Tibial nerve (tissue), 4 donors: ENCODE data around the gene LSM14B. TPM values are rescaled to one million over a fixed set of nuclear protein-coding genes. Genes with fewer than 3 reads are reported as not detected.
"Not testable (repeated sequence)": the region's sequence is repeated elsewhere in the genome, so short reads cannot be mapped to it uniquely, and the experiment has no call there.

ENCODE experiments used
- DNase-seq, 2 donors: peaks; one replicate each; pipeline ENCODE4 v3.0.0-alpha.2; 2019; ENCODE audit warnings: low spot score in 2 of 2
- H3K27ac ChIP-seq, 4 donors: fragments of 200-600 bp; sonication (generic) in 3 of 4; one replicate each; pipeline ENCODE4 v1.5.1; 2017 to 2019; ENCODE audit warnings: mild to moderate bottlenecking in 1 of 4
- H3K27me3 ChIP-seq, 2 donors: fragments of 200-600 bp; sonication (generic) in 1 of 2; one replicate each; pipeline versions ENCODE4 v1.5.1 to v1.6.0; 2017 to 2019
- H3K36me3 ChIP-seq, 3 donors: fragments of 200-600 bp; sonication (generic); one replicate each; pipeline ENCODE4 v1.5.1; 2018 to 2019
- H3K4me1 ChIP-seq, 4 donors: fragments of 200-600 bp; sonication (generic) in 3 of 4; one replicate each; pipeline ENCODE4 v1.5.1; 2017 to 2019
- H3K4me3 ChIP-seq, 4 donors: fragments of 200-600 bp; sonication (generic) in 3 of 4; one replicate each; pipeline ENCODE4 v1.5.1; 2017 to 2019; ENCODE audit warnings: mild to moderate bottlenecking in 1 of 4, moderate library complexity in 1 of 4
- H3K9me3 ChIP-seq, 4 donors: fragments of 200-600 bp; sonication (generic) in 3 of 4; one replicate each; pipeline ENCODE4 v1.5.1; 2017 to 2019
- CTCF ChIP-seq, 5 experiments: fragments of 200-600 bp in 3 of 5; fragments of 450-650 bp in 2 of 5; sonication (generic) in 3 of 5; IDR thresholded peaks; one replicate each; pipeline ENCODE4 v1.5.1; 2016 to 2019; ENCODE audit warnings: antibody characterized with exemption in 5 of 5, mild to moderate bottlenecking in 3 of 5, moderate library complexity in 2 of 5
- EP300 ChIP-seq, 2 donors: sonication (generic); formaldehyde crosslinking; IDR thresholded peaks; one replicate each; pipeline ENCODE4 v1.6.1; 2017; ENCODE audit warnings: antibody characterized with exemption in 2 of 2, mild to moderate bottlenecking in 1 of 2
- POLR2A ChIP-seq, 2 donors: fragments of 450-650 bp; IDR thresholded peaks; one replicate each; pipeline ENCODE4 v1.6.1; 2017; ENCODE audit warnings: antibody characterized with exemption in 2 of 2, mild to moderate bottlenecking in 2 of 2, moderate library complexity in 2 of 2
- WGBS, 2 donors: methylation state at CpG; one replicate each; pipeline ENCODE4 v1.1.5; 2018; 5-methylcytosine and 5-hydroxymethylcytosine counted together
- total RNA-seq, 4 donors: library from RNA; depleted of rRNA; stranded (reverse); fragments of >200 nt; gene quantifications; one replicate each; pipeline ENCODE4 v1.1.0, GENCODE V29; 2016

Gene LSM14B
- total RNA-seq: 10 to 100 TPM; 23.8 to 32.6 (median 28.5) TPM

- Histone ChIP-seq H3K27me3 (peaks cover 0 to 24% of the 10 kb centered on the region in 2 donors), H3K9me3 (no peaks in the 10 kb centered on the region), H3K27ac (peak within 1 kb of the TSS; percentile 82 to 99 (median 95)), H3K36me3 (peaks cover 0 to 24% (median 7%) of the 10 kb centered on the region in 3 donors), H3K4me1 (peaks cover 0 to 16% (median 14%) of the 10 kb centered on the region in 4 donors), H3K4me3 (peak within 1 kb of the TSS; percentile 65 to 97 (median 80))
- peak; percentile 84 to 93 for DNase-seq
- peak; percentile 61 to 63 for TF ChIP-seq POLR2A (IDR thresholded peaks at IDR 0.05)
- peak in 2 of 5 experiments; percentile 16 to 24 for TF ChIP-seq CTCF (IDR thresholded peaks at IDR 0.05)
- peak in 1 of 2 donors; percentile 48 for TF ChIP-seq EP300 (IDR thresholded peaks at IDR 0.05)
- 0 to 1% methylated on average over 19 to 38 of the region's 124 CpGs for WGBS, 2 donors
These were observed at the start of gene LSM14B for GRCh38 chr20:62121776-62122653. TSS of gene LSM14B (plus strand) at chr20:62122475. CDS start at chr20:62122667, 192 bp downstream.

GRCh38 chr20:62073323-62073722, 49.0 kb upstream of the LSM14B start:
- Histone ChIP-seq H3K36me3 (no peaks in the 10 kb centered on the region), H3K4me3 (no peak overlapping the region), H3K27me3 (peaks cover 0 to 4% of the 10 kb centered on the region in 2 donors), H3K4me1 (peaks cover 0 to under 1% (median 0%) of the 10 kb centered on the region in 4 donors), H3K27ac (no peak overlapping the region), H3K9me3 (peaks cover 0 to 50% (median 6%) of the 10 kb centered on the region in 4 donors)
- TF ChIP-seq CTCF (IDR thresholded peaks at IDR 0.05): no peak
- TF ChIP-seq EP300 (IDR thresholded peaks at IDR 0.05): no peak
- TF ChIP-seq POLR2A (IDR thresholded peaks at IDR 0.05): no peak
- WGBS, 2 donors: 86 to 97% methylated on average over 5 of the region's 5 CpGs
- DNase-seq: no peak

- TF ChIP-seq EP300 (IDR thresholded peaks at IDR 0.05): no peak
- 87 to 100% methylated on average over 1 of the region's 1 CpG for WGBS, 2 donors
These were observed 43.1 kb upstream of the LSM14B start for GRCh38 chr20:62079166-62079565.

GRCh38 chr20:62080249-62080990, 41.9 kb upstream of the LSM14B start:
- TF ChIP-seq EP300 (IDR thresholded peaks at IDR 0.05) (no peak), CTCF (IDR thresholded peaks at IDR 0.05) (no peak), POLR2A (IDR thresholded peaks at IDR 0.05) (no peak)
- Histone ChIP-seq H3K9me3 (peaks cover 0 to 40% (median 5%) of the 10 kb centered on the region in 4 donors), H3K27me3 (peaks cover 0 to 4% of the 10 kb centered on the region in 2 donors), H3K4me1 (no peaks in the 10 kb centered on the region), H3K36me3 (no peaks in the 10 kb centered on the region), H3K4me3 (no peak overlapping the region), H3K27ac (no peak overlapping the region)
- WGBS, 2 donors: 61 to 67% methylated on average over 15 of the region's 15 CpGs
- DNase-seq: no peak

More at GRCh38 chr20:62079166-62079565, 43.1 kb upstream of the LSM14B start:
- Histone ChIP-seq H3K9me3 (peaks cover 0 to 51% (median 6%) of the 10 kb centered on the region in 4 donors), H3K4me1 (no peaks in the 10 kb centered on the region), H3K36me3 (no peaks in the 10 kb centered on the region), H3K27me3 (no peaks in the 10 kb centered on the region), H3K27ac (no peak overlapping the region), H3K4me3 (no peak overlapping the region)
- no peak for DNase-seq

GRCh38 chr20:62083312-62083711, 39.0 kb upstream of the LSM14B start:
- Histone ChIP-seq H3K27ac (no peak overlapping the region), H3K4me1 (no peaks in the 10 kb centered on the region), H3K27me3 (peaks cover 0 to 10% of the 10 kb centered on the region in 2 donors), H3K9me3 (peaks cover 0 to 13% (median 0%) of the 10 kb centered on the region in 4 donors), H3K4me3 (no peak overlapping the region), H3K36me3 (no peaks in the 10 kb centered on the region)
- WGBS, 2 donors: 71 to 75% methylated on average over 5 of the region's 5 CpGs
- DNase-seq: no peak
- no peak for TF ChIP-seq POLR2A (IDR thresholded peaks at IDR 0.05)
- no peak for TF ChIP-seq EP300 (IDR thresholded peaks at IDR 0.05)
- no peak for TF ChIP-seq CTCF (IDR thresholded peaks at IDR 0.05)

DNA sequence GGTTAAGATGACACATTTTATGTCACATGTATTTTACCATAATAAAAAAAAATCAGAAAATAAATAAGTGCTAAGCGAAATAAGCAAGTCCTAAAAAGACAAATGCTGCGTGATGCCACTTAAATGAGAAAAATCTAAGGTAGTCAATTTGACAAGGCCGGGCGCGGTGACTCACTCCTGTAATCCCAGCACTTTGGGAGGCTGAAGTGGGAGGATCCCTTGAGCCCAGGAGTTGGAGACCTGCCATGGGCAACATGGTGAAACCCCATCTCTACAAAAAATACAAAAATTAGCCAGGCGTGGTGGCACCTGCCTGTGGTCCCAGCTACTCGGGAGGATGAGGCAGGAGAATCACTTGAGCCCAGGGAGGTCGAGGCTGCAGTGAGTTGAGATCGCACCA, 38.1 kb upstream of the LSM14B start:
- not testable (repeated sequence) for H3K36me3 ChIP-seq, H3K27me3 ChIP-seq, H3K27ac ChIP-seq, H3K4me3 ChIP-seq, DNase-seq, H3K4me1 ChIP-seq, H3K9me3 ChIP-seq
- 91 to 93% methylated on average over 9 of the region's 9 CpGs for WGBS, 2 donors
